GM19025 (cell line): ENCODE measurements around the gene BRD3.

Experiments
- ATAC-seq: cut with Tn5 transposase; IDR thresholded peaks from one replicate; pipeline ENCODE4 v1.9.1; 2021; ENCODE audit warnings: mild to moderate bottlenecking, low read depth, moderate library complexity; ENCODE audit not compliant: unreplicated experiment

The BRD3 gene

DNA sequence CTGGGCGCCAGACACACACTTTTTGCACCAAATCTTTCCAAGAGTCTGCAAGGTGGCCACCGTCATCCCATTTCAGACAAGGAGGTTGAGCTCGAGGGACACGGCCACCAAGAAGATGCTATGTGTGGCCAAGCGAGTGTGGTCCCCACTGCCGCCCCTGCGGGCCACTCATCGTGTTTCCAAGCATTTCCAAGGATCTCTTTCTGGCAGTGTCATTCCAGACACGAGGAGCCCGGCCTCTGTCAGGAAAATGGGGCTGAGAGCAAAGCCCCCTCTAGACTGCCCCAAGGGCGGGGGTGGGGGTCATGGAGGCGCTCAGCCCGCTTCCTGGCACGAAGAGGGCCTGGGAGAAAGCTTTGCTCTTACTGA is 86.3 kb downstream of the BRD3 start:
- no peak for ATAC-seq

DNA sequence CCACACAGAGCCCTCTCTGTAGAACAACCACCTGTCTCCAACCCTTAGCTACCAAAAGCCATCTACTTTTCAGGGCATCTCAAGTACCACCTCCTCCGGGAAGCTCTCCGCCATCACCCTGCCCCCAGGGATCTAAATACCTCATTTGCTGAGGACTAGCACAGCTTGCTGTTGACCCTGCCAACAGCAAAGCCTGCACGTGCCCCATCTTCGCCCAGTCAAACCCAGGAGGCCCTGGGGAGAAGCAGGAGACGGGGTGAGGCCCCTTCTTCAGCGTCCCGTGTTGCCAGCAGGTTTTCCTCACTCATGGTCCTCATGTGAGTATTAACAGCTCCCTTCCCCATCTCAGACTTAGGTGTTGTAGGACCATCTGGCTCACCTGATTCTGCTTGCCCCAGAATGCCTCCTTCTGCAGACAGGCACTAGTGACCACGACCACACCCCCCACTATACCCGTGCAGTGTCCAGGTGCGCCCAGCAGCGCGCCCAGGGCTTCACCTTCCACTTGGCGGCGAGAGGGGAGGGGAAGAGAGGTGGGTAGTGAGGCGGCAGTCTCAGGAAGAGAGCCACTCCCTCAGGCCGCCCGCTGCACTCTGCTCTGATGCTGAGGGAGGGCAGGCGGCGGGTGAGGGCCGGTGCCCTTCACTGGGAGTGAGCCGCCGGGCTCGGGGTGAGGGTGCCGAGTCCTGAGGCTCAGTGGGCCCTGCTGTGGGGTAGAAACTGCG is 86.8 kb downstream of the BRD3 start:
- no peak for ATAC-seq
